GM18507 (cell line): ENCODE measurements around the gene MYBL2.
A peak's percentile ranks its signal among the peaks of the same experiment; 100 is the strongest.

Experiments
- DNase-seq: peaks from one replicate; pipeline ENCODE4 v3.0.0; 2011; ENCODE audit warnings: low read depth; ENCODE audit not compliant: insufficient read length; ENCODE audit errors: extremely low spot score
- FAIRE-seq: peaks from 2 replicates; lab custom pipeline; 2011; peaks lifted over from hg19 to GRCh38; lab: Jason Lieb, UNC

MYBL2 gene

DNA sequence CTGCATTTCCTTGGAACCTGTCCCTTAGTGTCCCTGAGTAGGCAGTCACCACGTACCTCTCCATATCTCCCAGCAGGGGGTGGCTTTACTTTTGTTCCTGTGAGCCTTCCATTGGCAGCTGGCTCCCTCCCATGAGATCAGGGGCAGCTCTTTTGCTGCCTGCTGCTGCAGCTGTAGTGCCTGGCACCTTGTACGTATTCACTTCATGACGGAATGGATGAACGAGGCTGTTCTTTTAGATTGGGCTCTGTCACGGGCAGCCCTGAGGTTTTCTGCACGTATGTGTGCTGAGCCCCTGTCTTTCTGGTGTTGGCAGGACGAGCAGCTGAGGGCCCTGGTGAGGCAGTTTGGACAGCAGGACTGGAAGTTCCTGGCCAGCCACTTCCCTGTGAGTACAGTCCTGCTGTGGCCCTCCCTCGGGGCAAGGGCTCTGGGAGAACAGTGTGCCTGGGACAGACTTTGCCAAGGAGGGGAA lies 14.6 kb downstream of the MYBL2 start:
- FAIRE-seq (no peak), DNase-seq (no peak)

DNA sequence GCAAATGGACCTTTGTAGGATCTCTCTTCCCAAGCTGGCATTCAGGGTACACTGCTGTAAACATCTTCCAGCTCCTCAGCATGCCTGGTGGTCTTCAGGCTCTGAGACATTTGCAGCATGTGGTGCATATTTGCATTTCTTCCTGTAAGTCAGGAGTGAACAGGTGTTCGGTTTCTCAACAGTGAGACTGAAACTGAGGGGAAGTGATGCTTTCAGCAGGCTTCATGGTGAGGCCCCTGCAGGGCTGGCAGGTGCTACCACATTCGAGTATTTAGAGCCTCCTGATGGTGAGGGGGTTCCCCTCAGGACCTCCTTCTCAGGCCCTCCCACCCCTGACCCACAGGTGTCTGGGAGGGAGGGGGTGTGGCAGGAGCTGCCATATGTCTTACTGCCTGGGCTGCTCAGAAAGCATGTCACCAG lies 15.1 kb downstream of the MYBL2 start:
- FAIRE-seq (peak; percentile 97), DNase-seq (no peak)

GRCh38 chr20:43682446-43682845 lies 15.5 kb downstream of the MYBL2 start:
- no peak for DNase-seq
- no peak for FAIRE-seq

- DNase-seq, result no peak
- no peak for FAIRE-seq
Observed at GRCh38 chr20:43686820-43687219, 19.9 kb downstream of the MYBL2 start.

DNA sequence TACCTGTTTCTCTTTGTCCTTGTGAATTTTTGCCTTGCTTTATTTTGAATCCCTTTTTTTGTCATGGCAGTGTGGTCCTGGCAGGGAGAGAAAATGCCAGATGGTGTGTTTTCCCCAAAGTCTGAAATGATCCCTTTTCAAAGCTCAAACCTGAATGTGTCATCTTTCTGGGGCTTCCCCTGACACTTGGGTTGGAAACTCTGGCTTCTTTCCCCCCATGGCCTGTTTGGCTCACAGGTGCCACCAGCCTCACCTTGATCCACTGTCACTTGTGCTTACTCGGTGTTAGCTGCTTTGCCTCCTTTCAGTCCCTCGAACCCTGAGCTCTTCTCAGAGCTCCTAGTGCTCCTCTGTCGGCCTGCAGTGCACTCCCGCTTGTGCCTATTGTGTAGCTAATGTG lies 22.3 kb downstream of the MYBL2 start:
- DNase-seq (no peak), FAIRE-seq (no peak)

GRCh38 chr20:43690943-43691598 lies 24.2 kb downstream of the MYBL2 start:
- DNase-seq, result no peak
- FAIRE-seq, result no peak

- DNase-seq (no peak), FAIRE-seq (peak; percentile 81)
Observed at GRCh38 chr20:43691928-43692524, 25.1 kb downstream of the MYBL2 start.

GRCh38 chr20:43694763-43695162 lies 27.8 kb downstream of the MYBL2 start:
- FAIRE-seq (no peak), DNase-seq (no peak)

- no peak for DNase-seq
- FAIRE-seq, result no peak
Observed at GRCh38 chr20:43695571-43695970, 28.7 kb downstream of the MYBL2 start.

- FAIRE-seq, result no peak
- DNase-seq, result no peak
Observed at GRCh38 chr20:43699941-43700565, 33.1 kb downstream of the MYBL2 start.

DNA sequence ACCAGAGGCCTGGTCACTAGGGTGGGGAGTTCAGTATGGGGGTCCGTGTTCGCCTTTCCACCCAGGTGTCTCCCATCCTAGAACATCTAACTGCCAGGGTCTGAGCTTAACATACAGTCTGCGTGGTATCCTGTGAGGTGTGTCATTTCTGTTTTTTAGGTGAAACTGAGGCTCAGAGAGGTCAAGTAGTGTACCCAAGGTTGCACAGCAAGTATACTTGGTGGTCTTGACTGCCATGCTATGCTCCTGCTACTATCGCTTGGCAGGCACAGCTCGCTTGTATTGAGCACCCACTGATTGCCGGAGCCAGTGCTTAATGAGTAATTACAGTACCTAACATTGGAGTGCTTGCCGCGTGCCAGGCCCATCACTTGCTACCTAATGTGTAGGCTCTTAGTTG lies 33.7 kb downstream of the MYBL2 start:
- DNase-seq (no peak), FAIRE-seq (no peak)

- FAIRE-seq, result no peak
Observed at GRCh38 chr20:43702502-43702901, 35.6 kb downstream of the MYBL2 start.

DNA sequence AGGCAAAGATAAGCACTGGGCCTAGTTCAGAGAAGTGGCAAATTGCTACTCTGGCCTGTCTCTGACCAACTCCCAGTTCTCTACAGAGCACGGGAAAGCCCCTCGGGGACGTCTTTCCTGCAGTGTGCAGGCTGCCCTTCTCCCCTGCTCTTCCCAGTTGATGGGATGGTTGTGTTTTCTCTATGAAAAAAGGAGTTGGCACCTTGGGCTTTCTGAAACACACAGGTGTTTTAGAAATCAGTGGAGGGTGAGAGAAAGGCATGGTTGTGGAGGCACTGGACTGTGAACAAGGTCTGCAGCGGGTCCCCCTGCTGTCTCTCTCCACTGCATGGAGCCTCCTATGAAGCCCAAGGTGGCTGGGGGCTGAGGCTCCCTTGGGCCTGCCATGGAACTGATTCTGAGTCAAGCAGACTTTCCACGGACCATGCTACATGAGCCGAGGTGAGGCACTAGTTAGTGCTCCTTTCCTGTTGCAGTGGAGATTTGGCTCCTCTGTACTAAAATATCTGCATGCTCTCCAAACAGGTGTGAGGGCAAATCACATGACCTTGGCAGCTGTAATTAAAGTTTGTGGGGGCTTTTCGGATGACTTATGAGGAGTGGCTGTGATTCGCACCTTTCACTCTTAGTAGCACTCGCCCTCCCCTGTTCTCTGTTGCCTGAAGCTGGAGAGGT lies 43.6 kb downstream of the MYBL2 start:
- DNase-seq (no peak), FAIRE-seq (peak; percentile 85)

More at GRCh38 chr20:43702502-43702901, 35.6 kb downstream of the MYBL2 start:
- no peak for DNase-seq

DNA sequence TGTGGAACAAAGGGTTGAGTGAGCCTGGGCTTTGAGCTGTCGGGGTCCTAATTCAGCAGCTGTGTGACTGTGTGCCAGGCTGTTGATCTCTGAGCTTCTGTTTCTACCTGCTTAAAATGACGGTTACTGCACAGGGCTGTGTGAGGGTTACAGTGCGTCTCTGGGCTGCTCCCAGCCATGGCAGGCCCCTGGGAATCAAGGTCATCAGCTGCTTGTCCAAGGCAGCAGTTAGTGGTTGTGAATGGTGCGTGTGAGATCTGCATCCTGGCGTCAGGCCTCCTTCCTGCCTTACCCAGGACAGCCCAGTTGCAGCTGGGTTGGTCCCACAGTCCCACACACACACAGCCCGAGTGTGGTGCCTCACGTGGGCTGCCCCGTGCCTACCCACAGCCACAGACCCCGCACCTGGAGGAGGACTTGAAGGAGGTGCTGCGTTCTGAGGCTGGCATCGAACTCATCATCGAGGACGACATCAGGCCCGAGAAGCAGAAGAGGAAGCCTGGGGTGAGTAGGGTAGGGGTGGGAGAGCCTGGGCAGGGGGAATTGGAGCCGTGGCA lies 44.3 kb downstream of the MYBL2 start:
- no peak for DNase-seq
- FAIRE-seq, result peak; percentile 35

DNA sequence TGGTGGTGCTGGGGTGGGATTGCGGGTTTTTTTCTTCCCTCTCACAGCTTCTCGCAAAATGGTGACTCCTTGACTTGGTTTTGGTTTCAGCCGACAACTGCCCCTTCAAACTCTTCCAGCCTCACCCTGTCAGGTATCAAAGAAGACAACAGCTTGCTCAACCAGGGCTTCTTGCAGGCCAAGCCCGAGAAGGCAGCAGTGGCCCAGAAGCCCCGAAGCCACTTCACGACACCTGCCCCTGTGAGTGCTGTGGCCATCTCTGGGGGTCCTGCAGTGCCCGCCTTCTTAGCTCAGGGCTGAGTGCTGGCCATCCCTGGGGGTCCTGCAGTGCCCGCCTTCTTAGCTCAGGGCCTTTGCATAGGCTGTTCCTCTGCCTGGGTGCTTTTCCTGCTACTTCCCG lies 48.1 kb downstream of the MYBL2 start:
- FAIRE-seq (no peak), DNase-seq (no peak)

DNA sequence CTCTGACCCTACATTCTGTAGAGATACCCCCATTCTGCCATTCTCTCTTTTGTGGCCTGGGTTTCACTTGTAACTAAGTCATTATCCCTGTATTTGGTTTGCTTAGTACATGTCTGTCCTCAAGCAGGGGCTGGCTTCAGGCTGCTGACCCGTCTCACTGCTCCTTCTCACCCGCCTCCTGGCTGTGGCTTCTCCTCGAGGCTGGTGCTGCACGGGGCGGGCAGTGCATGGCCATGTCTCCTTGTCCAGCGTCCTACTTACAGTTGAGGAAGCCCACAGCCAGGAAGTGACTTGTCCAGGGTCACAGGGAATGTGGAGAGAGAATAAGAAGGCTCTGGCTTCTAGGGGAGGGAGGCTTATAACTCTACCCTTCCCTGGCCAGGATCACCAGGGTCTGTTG lies 48.6 kb downstream of the MYBL2 start:
- DNase-seq (no peak), FAIRE-seq (no peak)

- DNase-seq (no peak), FAIRE-seq (no peak)
Observed at GRCh38 chr20:43716123-43716522, 49.2 kb downstream of the MYBL2 start.

DNA sequence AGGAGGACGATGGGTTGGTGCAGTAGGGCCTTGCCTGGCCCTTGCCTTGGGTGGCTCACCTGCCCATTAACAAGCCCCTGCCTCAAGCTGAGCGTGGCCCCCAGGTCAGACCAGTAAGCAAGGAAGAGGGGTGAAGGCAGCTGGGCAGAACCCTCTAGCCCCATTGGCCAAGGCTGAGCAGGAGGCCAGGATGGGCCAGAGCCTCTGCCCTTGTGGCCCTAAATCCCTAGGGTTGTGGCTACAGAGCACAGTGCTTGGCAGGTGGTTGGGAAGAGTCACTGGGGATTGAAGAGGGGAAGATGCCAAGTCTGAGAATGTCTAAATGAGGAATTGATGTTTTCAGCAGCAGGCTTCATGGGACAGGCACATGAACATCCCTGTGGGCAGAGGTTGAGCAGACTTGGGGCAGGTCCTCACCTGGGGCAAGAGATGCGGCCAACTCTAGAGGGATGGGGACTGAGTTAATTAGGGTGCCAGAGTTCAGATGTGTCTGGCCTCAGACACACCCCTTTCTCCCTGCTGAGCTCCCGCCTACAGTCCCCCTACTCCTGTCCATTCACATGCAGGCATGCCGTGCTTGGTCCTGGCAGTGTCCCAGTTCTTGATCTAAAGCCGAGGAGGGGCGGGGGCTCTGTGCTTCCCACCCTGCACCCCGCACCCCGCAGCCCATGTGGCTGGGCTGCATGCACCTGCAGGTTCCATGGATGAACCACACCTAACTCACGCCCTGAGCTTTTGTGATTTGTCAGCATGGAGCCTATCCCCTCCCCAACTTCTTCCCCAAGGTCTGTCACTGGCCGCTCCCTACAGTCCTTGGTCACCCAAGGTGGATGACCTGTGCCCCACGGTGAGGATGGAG lies 50.1 kb downstream of the MYBL2 start:
- FAIRE-seq (no peak), DNase-seq (no peak)

DNA sequence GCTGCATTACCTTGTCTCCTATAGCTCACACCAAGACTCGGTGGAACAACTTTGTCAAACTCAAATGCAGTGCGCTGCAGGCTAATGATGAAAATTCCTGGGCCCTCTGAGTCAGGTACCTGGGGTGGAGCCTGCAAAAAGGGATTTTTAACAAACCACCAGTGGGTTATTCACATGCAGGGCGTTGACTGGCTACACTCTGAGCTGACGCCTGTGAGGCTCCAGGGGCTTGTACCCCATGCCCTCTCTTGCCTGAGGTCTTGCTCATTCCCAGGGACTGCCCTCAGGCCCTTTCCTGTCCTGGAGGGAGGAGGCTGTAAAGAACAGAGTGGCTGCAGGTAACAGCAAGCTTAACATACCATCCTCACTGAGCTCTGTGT lies 50.7 kb downstream of the MYBL2 start:
- FAIRE-seq (no peak), DNase-seq (no peak)
